K562 (cell line): ENCODE measurements around the gene TFF3. TPM values are rescaled to one million over a fixed set of nuclear protein-coding genes. Genes with fewer than 3 reads are reported as not detected.

Source experiments
- ATAC-seq: fragments of 200-7000 bp; cut with Tn5 transposase; 3 replicates; pipeline ENCODE4 v1.9.1; 2020; ENCODE audit warnings: moderate library complexity
- BruUV-seq: library from RNA; stranded (reverse); fragments of 400-500 nt; replicated peaks from 2 replicates; lab custom pipeline; 2021; lab: Mats Ljungman, UMichigan
- CTCF ChIA-PET: fragments of 300-600 bp; formaldehyde crosslinking; extraction: SDS; loops from one replicate; lab custom pipeline; 2021; ENCODE audit warnings: low intra/inter-chr PET ratio; lab: Yijun Ruan, JAX
- POLR2A ChIA-PET: fragments of 300-600, 350-650 bp; sonication (Branson Sonifier 250); formaldehyde crosslinking; extraction: SDS; loops from one replicate; lab custom pipeline; 2021; ENCODE audit warnings: antibody characterized with exemption, inconsistent platforms; lab: Yijun Ruan, JAX
- DNase-seq, 4 experiments: peaks; one replicate each; pipeline versions ENCODE4 v3.0.0 to v3.0.0-alpha.2; 2011 to 2018; ENCODE audit warnings: low spot score in 3 of 4, mixed read lengths in 3 of 4; ENCODE audit errors: extremely low read depth in 1 of 4
- FAIRE-seq: peaks from 2 replicates; lab custom pipeline; 2011; peaks lifted over from hg19 to GRCh38; lab: Jason Lieb, UNC
- H2AFZ ChIP-seq: 2 replicates; pipeline ENCODE4 v1.6.0; 2011; ENCODE audit warnings: low read depth, low read length, control low read depth, inconsistent platforms
- H3K27ac ChIP-seq: fragments of 200-600 bp; 3 replicates; pipeline ENCODE4 v1.8.0; 2011; ENCODE audit warnings: low read depth, mild to moderate bottlenecking, control low read depth, inconsistent platforms, low read length, moderate library complexity, mixed read lengths; ENCODE audit errors: extremely low read depth
- H3K27me3 ChIP-seq, 2 experiments: fragments of 300-600 bp in 1 of 2; 2 replicates in 1 of 2; 3 replicates in 1 of 2; pipeline versions ENCODE4 v1.6.0 to v1.8.0; 2011; ENCODE audit warnings: inconsistent platforms in 2 of 2, low read length in 2 of 2, mild to moderate bottlenecking in 1 of 2, mixed read lengths in 1 of 2, moderate library complexity in 1 of 2; ENCODE audit not compliant: control insufficient read depth in 2 of 2, insufficient read depth in 2 of 2
- H3K36me3 ChIP-seq: fragments of 300-600 bp; 3 replicates; pipeline ENCODE4 v1.8.0; 2011; ENCODE audit warnings: mild to moderate bottlenecking, low read length, inconsistent platforms; ENCODE audit not compliant: control insufficient read depth, insufficient read depth
- H3K4me1 ChIP-seq, 2 experiments: fragments of 200-600 bp in 1 of 2; replicated peaks in 1 of 2; 2 replicates in 1 of 2; 3 replicates in 1 of 2; pipeline versions ENCODE4 v1.5.1 to v1.8.0; 2011; ENCODE audit warnings: inconsistent platforms in 2 of 2, low read length in 2 of 2, mild to moderate bottlenecking in 1 of 2, mixed read lengths in 1 of 2, moderate library complexity in 1 of 2; ENCODE audit not compliant: control insufficient read depth in 2 of 2, insufficient read depth in 2 of 2
- H3K4me2 ChIP-seq: 2 replicates; pipeline ENCODE4 v1.6.1; 2011; ENCODE audit warnings: low read length, control low read depth, inconsistent platforms, mixed read lengths; ENCODE audit not compliant: insufficient read depth
- H3K4me3 ChIP-seq: fragments of 200-600 bp; sonication (generic), shearing (Covaris generic); 2 replicates; pipeline ENCODE4 v1.5.1; 2016; ENCODE audit warnings: control low read depth, inconsistent platforms
- H3K79me2 ChIP-seq: fragments of 200-600 bp; 3 replicates; pipeline ENCODE4 v1.8.0; 2011; ENCODE audit warnings: low read length, inconsistent platforms; ENCODE audit not compliant: control insufficient read depth, insufficient read depth
- H3K9ac ChIP-seq, 2 experiments: 2 replicates each; pipeline versions ENCODE4 v1.6.0 to v1.6.1; 2011; ENCODE audit warnings: low read depth in 2 of 2, low read length in 2 of 2, control low read depth in 1 of 2, inconsistent platforms in 1 of 2, mild to moderate bottlenecking in 1 of 2, mixed read lengths in 1 of 2; ENCODE audit not compliant: insufficient read depth in 1 of 2
- H3K9me1 ChIP-seq: one replicate; pipeline ENCODE4 v1.6.0; 2011; ENCODE audit warnings: inconsistent platforms, mild to moderate bottlenecking, low read length, moderate library complexity; ENCODE audit not compliant: control insufficient read depth, insufficient read depth
- H3K9me3 ChIP-seq: replicated peaks from 2 replicates; pipeline ENCODE4 v1.5.1; 2011; ENCODE audit warnings: low read depth, low read length, inconsistent platforms; ENCODE audit not compliant: control insufficient read depth, insufficient read depth
- H4K20me1 ChIP-seq: replicated peaks from 2 replicates; pipeline ENCODE4 v1.6.1; 2011; ENCODE audit warnings: low read length, inconsistent platforms, mixed read lengths; ENCODE audit not compliant: control insufficient read depth, insufficient read depth
- CTCF ChIP-seq, 3 experiments: IDR thresholded peaks in 2 of 3; conservative IDR thresholded peaks in 1 of 3; 2 replicates each; pipeline ENCODE4 v1.5.1; 2011 to 2012; ENCODE audit warnings: low read length in 3 of 3, mild to moderate bottlenecking in 3 of 3, control low read depth in 2 of 3, improper control_type of control experiment in 1 of 3, inconsistent platforms in 1 of 3, low read depth in 1 of 3, mixed read lengths in 1 of 3, moderate library complexity in 1 of 3; ENCODE audit not compliant: insufficient read depth in 2 of 3
- ID3 ChIP-seq, 2 experiments: fragments of 250-450 bp in 1 of 2; fragments of 450-650 bp in 1 of 2; sonication (Bioruptor Pico) in 1 of 2; IDR thresholded peaks; 2 replicates each; pipeline versions ENCODE4 v1.6.1 to v1.8.0; 2016 to 2021; ENCODE audit warnings: mild to moderate bottlenecking in 2 of 2, moderate library complexity in 2 of 2, missing compliant biosample characterization in 1 of 2, missing genetic modification characterization in 1 of 2
- KDM1A ChIP-seq, 2 experiments: fragments of 450-650 bp; IDR thresholded peaks; 2 replicates each; pipeline ENCODE4 v1.6.1; 2016; ENCODE audit warnings: mild to moderate bottlenecking in 2 of 2
- NCOA4 ChIP-seq: fragments of 450-650 bp; IDR thresholded peaks from 2 replicates; pipeline ENCODE4 v1.6.1; 2018; ENCODE audit warnings: mild to moderate bottlenecking; ENCODE audit not compliant: partially characterized antibody
- NRF1 ChIP-seq, 2 experiments: fragments of 450-650 bp; IDR thresholded peaks in 1 of 2; conservative IDR thresholded peaks in 1 of 2; 2 replicates each; pipeline ENCODE4 v1.6.1; 2014; ENCODE audit warnings: mild to moderate bottlenecking in 2 of 2
- RBM15 ChIP-seq: fragments of 200-400 bp; formaldehyde crosslinking; IDR thresholded peaks from 2 replicates; pipeline ENCODE4 v1.6.1; 2018; ENCODE audit warnings: mild to moderate bottlenecking, low read length, moderate library complexity; ENCODE audit not compliant: insufficient read depth
- SMC3 ChIP-seq: conservative IDR thresholded peaks from 2 replicates; pipeline ENCODE4 v1.6.1; 2011; ENCODE audit warnings: low read depth, low read length, improper control_type of control experiment; ENCODE audit not compliant: insufficient read depth
- ZBTB11 ChIP-seq, 3 experiments: fragments of 200-800 bp in 1 of 3; fragments of 250-450 bp in 1 of 3; fragments of 450-650 bp in 1 of 3; sonication (Bioruptor Pico) in 1 of 3; sonication (Bioruptor generic) in 1 of 3; formaldehyde crosslinking in 1 of 3; IDR thresholded peaks; 2 replicates each; pipeline versions ENCODE4 v1.6.1 to v1.8.0; 2016 to 2022; ENCODE audit warnings: mild to moderate bottlenecking in 2 of 3, missing genetic modification characterization in 2 of 3, missing compliant biosample characterization in 1 of 3, moderate library complexity in 1 of 3
- WGBS: fragments of 100-300 bp; shearing (Covaris generic); methylation state at CpG from one replicate; pipeline ENCODE4 v1.1.6; 2016; ENCODE audit warnings: low coverage, mixed read lengths; ENCODE audit not compliant: insufficient coverage; ENCODE audit errors: missing lambda C conversion rate; 5-methylcytosine and 5-hydroxymethylcytosine counted together
- in situ Hi-C: fragments of 300-500 bp; cut with MboI; formaldehyde crosslinking; loops from 4 replicates; pipeline ENCODE4 v1.15.0; 2018; ENCODE audit warnings: inconsistent platforms, mixed read lengths
- intact Hi-C: fragments of 100-400 bp; cut with micrococcal nuclease; formaldehyde crosslinking; loops from 2 replicates; pipeline ENCODE4 v1.14.2; 2022
- polyA plus RNA-seq, 8 experiments: library from polyadenylated mRNA; depleted of rRNA in 4 of 8; stranded (reverse) in 5 of 8; unstranded in 3 of 8; fragments of >200 nt; fragmentation: Nextera tagmentation in 2 of 8; fragmentation: Illumina TruSeq in 1 of 8; extraction: Ambion mirVana in 2 of 8; extraction: Trizol in 1 of 8; gene quantifications; 2 replicates each; pipeline versions ENCODE4 v1.2.1 to v1.2.3, GENCODE V29; 2011 to 2014; ENCODE audit warnings: inconsistent platforms in 1 of 8, missing spikeins in 1 of 8
- total RNA-seq, 7 experiments: library from RNA; depleted of rRNA in 6 of 7; stranded (reverse); fragments of >200 nt in 6 of 7; fragmentation: Illumina TruSeq in 2 of 7; extraction: Trizol in 2 of 7; gene quantifications; 2 replicates each; pipeline versions ENCODE4 v1.2.1 to v1.2.3, GENCODE V29; 2011 to 2021; ENCODE audit warnings: low replicate concordance in 1 of 7

The TFF3 gene
- total and polyA plus RNA-seq, 9 of the 15 experiments (the other 6 are each of a cell fraction or from before 2014, with no cell fraction given) = 0.78 TPM; not detected in 8

GRCh38 chr21:42308914-42309752 lies 6.1 kb downstream of the TFF3 start:
- BruUV-seq = no TSS peak
- ChIA-PET CTCF (interaction anchor here (0.6 to 2.5 kb wide), 7 partner anchors 11 to 521 kb away, joined by 3 to 33 read pairs (median 4); no protein-coding TSS in a partner anchor), POLR2A (no interaction called here)
- Histone ChIP-seq H3K4me2 (no peak overlapping the region), H2AFZ (no peak overlapping the region), H3K9me3 (no peaks in the 10 kb centered on the region), H4K20me1 (peaks cover 32% of the 10 kb centered on the region), H3K36me3 (no peaks in the 10 kb centered on the region), H3K79me2 (no peaks in the 10 kb centered on the region), H3K27ac (no peak overlapping the region), H3K4me3 (no peak overlapping the region), H3K27me3 (peaks cover 40 to 92% of the 10 kb centered on the region in 2 experiments; a peak in 4 of 5 replicates), H3K9me1 (peaks cover 3% of the 10 kb centered on the region), H3K4me1 (peaks cover 0 to 13% of the 10 kb centered on the region in 2 experiments; a peak in 2 of 5 replicates), H3K9ac (no peak overlapping the region)
- TF ChIP-seq CTCF (IDR thresholded peaks at IDR 0.05 in 2 of 3, conservative IDR thresholded peaks at IDR 0.05 in 1 of 3; ENCODE audit: insufficient read depth in 2 of 3, low read depth in 1 of 3, low read length in 3 of 3) = peak in 1 of 3 experiments; percentile 14; a peak in 2 of 6 replicates
- TF ChIP-seq NCOA4 = no peak
- TF ChIP-seq NRF1 (conservative IDR thresholded peaks at IDR 0.05 in 1 of 2, IDR thresholded peaks at IDR 0.05 in 1 of 2) = peak; percentile 40 to 47; a peak in 1 of 4 replicates
- no peak for TF ChIP-seq KDM1A (IDR thresholded peaks at IDR 0.05)
- TF ChIP-seq RBM15 = no peak
- TF ChIP-seq ZBTB11 (CRISPR knock-in tag; IDR thresholded peaks at IDR 0.05) = no peak
- TF ChIP-seq ID3 (CRISPR knock-in tag; IDR thresholded peaks at IDR 0.05) = no peak
- TF ChIP-seq ID3 (tag; IDR thresholded peaks at IDR 0.05) = no peak
- 0 out of 2 replicates have a peak, but pooled peaks have one; percentile 6 for TF ChIP-seq SMC3
- WGBS = 1% methylated on average over 23 of the region's 23 CpGs
- DNase-seq = peak in 2 of 4 experiments; percentile 39 to 44
- in situ Hi-C loops (no loop called here), intact Hi-C loops (loop anchor here (1.0 kb wide), 1 partner anchor 141 kb away; no protein-coding TSS in a partner anchor)
- peak; percentile 10; the same call in 1 of the 3 replicates for ATAC-seq
- peak; percentile 15 for FAIRE-seq
